HG03159 (cell line): ENCODE data around the gene POU3F1.

ENCODE experiments used
- ATAC-seq: cut with Tn5 transposase; IDR thresholded peaks from one replicate; pipeline ENCODE4 v1.9.1; 2021; ENCODE audit warnings: mild to moderate bottlenecking, moderate library complexity; ENCODE audit not compliant: unreplicated experiment

Gene POU3F1

DNA sequence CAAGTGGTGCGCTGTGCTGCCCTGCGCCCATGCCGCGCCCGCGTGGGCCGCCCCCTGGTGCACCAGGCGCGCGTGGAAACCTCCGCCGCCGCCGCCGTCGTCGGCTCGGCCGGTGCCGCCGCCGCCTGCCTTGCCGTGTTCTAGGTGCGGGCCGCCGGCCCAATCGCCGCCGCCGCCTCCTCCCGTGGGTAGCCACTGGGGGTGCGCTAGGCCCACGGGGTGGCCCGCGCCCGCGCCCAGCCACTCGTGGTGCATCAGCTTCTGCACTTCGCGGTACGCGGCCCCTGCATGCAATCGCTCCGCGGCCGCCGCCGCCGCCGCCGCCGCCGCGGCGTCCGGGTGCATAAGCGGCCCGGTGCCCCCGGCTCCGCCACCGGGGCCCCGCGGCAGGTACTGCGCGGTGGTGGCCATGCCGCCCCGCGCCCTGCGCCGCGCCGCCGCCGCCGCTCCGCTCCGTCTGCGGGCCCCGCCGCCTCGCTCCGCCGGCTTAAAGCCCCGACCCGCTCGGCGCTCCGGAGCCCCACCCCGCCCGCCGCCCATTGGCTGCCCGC is at the start of gene POU3F1:
Gene POU3F1 (minus strand): TSS at position 461 of the 551 bp plus-strand sequence. CDS start 50 bp downstream, at position 411.
- ATAC-seq = peak; percentile 19

DNA sequence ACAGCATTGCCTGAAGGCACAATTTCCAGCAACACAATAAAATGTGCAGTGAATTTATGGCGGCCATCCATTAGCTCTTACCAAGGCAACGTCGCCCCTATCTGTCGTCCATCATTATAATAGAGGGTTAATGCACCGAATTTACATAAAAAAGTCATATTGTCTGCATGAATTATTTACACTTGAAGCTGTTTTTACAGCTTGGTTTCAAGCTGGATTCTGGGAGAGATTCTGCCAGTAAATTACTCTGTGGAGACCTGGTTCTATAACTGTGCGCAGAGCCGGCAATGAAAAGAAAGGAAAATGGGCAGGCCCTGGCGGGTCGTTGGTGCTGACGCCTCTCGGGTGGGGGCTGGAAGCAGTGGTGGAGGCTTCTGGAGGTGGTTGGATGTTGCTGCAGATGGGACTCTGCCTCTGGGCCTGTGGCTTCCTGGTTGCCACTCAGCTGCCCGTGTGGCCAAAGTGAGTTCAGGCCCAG is 48.9 kb upstream of the POU3F1 start:
- no peak for ATAC-seq

DNA sequence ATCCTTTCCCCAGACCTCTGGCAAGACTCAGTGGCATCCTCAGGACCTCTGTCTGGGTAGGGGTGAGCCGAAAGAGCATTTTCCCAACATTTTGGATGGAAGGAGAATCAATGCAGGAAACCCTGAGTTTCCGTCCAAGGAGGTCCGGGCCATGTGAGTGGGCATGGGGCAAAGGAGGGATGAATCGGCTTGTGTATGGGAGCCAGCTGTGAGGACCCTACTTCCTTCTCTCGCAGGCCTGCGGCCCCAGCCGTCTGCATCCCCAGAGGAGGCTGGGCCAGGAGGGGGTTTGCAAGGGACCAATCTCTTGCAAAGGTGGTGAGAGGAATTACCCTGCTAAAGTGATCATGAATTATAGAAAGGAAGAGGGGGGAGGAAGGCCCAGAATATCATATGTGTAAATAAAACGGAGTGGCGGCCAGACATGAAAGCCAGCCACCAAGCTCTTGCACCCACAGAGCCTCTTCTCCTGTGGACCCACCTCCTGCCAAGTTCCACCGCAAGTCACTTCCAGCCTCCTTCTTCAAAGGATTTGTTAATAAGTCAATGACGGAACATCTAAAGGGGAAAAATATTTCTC is 48.2 kb upstream of the POU3F1 start:
- no peak for ATAC-seq

DNA sequence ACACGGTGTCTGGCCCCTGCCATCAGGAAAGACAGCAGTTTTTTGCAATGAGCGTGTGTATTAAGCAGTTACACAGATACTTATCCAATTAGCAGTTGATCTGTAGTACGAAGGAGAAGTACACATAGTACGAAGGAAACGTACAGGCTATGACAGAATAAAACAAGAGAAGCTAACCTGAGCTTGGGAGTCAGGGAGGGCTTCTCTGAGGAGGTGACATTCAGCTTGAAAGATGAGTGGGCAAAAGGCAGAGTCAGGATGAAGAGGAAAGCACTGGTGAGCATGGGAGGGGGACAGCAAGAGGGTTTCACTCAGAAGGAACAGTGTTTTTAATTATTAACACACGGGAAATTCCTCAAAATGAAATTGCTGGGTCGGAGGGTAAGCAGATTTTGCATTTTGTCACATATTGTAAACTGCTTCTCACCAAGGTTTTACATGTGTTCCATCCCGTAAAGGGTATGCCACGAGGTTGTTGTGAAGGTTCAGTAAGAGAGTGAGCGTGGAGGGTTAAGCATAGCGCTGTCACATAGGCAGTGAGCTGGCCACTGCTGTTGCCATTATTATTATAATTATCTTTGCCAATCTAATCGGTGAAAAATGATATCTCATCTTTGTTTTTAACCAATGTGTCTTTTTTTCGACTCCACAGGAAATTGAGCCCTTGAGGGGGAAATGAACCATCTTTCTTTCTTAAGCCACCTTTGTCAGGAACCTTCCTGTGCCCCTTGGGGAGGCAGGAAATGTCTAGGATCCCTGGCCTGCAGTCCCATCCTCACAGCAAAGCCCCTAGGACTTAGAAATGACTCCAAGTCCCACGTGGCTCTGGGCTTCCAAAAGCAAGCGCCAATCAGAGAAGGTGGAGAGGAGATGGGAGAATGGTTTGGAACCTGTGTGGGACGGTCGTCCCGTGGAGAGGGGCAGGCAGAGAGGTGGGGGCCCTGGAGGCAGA is 47.3 kb upstream of the POU3F1 start:
- no peak for ATAC-seq

GRCh38 chr1:38092256-38092655 is 45.7 kb upstream of the POU3F1 start:
- ATAC-seq = no peak

- ATAC-seq = no peak
Observed at GRCh38 chr1:38090796-38091195, 44.2 kb upstream of the POU3F1 start.

DNA sequence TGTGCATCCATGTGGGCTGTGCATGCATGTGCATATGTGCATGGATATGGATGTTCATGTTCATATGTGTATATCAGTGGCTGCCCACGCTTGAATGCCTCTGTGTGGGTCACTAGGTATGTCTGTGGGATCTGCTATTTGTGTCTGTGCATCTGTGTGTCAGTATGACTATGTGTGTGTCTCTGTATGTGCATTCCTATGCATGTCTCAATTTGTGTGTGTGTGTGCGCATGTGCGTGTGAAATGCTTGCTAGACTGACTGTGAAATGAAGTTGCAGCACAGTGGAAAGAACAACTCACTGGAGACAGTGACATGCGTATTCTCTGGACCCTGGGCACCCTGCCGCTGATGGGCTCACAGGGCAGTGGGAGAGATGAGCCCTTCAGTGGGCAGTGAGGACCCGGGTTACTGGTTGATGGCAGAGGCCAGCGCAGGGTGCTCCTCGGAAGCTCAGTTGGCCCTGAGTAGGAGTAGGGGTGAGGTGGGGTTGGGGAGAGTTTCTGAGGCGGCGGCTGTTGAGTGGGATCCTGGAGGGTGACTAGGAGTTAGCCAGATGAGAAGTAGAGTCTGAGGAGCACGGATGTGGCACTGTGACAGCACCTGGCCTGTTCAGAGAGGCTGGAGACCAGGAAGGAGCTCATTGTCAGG is 43.2 kb upstream of the POU3F1 start:
- ATAC-seq = no peak

- no peak for ATAC-seq
Observed at GRCh38 chr1:38088791-38089190, 42.2 kb upstream of the POU3F1 start.

DNA sequence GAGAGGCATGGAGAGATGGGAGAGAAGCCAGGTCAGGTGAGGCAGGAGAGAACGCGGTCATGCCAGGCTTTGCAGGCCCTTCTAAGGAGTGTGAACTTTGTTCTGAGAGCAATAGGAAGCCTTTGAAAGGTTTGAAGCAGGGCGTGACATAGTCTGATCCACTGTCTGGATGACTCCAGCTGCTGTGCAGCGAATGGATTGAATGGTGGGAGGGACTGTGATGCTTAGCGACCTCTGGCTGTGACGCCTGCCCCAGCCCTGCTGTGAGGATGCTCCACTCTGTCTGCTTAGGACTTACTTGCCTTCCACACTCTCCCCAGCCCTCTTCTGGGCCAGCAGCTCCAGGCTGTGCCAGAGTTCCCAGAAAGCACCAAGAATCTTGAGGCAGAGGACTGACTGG is 41.8 kb upstream of the POU3F1 start:
- no peak for ATAC-seq

- no peak for ATAC-seq
Observed at GRCh38 chr1:38087676-38088075, 41.1 kb upstream of the POU3F1 start.

- no peak for ATAC-seq
Observed at GRCh38 chr1:38085666-38086330, 39.2 kb upstream of the POU3F1 start.

- ATAC-seq = no peak
Observed at GRCh38 chr1:38084700-38085099, 38.1 kb upstream of the POU3F1 start.

DNA sequence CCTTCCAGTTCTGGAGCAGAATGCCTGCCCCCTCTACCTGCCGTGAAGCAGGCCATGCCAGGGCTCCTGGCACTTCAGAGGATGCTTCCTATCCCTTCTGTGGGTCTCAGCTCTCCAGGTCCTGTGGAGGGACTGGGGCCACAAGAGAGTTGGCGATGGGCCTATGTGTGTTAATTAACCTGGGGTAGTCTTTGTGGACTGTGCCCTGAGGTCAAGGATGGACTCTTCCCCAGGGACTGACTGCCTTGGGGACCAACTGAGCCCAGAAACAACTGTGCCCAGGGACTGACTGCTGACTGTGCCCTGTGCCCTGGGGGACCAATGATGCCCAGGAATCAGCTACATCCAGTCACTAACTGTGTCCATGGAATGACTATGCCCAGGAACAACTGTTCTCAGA is 37.5 kb upstream of the POU3F1 start:
- ATAC-seq = no peak

DNA sequence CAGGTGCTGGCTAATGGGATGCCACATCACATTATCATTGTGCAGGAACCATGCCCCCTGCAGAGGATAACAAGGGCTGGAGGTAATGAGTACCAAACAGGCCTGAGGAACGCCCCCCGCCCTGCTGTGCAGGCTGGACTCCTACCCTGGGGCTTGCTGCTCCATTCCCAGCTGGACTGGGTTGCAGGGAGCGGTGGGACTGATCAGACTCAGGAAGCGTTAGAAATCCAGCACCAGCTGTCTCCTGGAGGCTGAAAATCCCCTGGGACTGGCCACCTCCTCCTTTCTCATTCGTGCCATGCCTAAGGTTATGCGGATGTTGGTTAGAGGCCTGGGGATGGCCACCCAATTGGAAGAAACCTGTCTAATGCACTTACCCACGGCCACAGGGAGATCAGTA is 36.9 kb upstream of the POU3F1 start:
- no peak for ATAC-seq

- no peak for ATAC-seq
Observed at GRCh38 chr1:38082769-38083263, 36.2 kb upstream of the POU3F1 start.

DNA sequence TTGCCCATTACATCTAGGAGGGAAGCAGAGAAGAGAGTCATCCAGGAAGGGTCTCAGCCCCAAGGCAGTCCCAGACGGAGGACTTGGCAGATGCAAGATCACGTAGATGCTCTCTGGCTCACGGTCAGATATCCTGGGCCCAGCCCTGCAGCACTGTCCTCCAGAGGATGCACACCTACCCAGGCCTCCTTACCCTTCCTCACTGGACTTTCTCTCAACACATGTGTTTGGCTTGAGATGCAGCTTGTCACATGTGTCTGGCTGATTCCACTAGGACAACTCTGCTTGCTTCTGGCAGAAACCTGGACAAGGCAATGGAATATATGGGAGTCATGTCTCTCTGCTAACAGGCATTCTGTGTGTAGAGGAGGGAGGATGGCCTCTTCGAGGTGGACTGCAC is 32.4 kb upstream of the POU3F1 start:
- no peak for ATAC-seq

GRCh38 chr1:38077523-38078147 is 31.0 kb upstream of the POU3F1 start:
- no peak for ATAC-seq

DNA sequence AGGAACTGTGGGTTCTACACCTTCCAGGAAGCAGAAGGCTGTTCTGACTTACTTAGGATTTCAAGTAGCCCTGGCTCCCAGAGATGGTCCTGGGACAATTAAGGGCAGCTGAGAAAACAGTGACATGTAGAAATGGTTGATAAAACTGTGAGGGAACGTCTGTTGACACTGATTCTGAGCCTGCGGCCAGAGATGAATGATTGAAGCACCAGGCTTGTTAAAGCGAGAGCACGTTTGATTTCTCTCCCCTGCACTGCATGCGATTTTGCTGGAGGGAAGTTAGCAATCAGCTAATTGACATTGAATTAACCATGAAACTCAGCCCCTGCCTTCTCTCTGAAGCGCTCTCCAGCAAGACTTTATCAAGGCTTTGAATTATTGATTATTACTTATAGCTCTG is 29.9 kb upstream of the POU3F1 start:
- ATAC-seq = no peak

- no peak for ATAC-seq
Observed at GRCh38 chr1:38076038-38076437, 29.4 kb upstream of the POU3F1 start.

DNA sequence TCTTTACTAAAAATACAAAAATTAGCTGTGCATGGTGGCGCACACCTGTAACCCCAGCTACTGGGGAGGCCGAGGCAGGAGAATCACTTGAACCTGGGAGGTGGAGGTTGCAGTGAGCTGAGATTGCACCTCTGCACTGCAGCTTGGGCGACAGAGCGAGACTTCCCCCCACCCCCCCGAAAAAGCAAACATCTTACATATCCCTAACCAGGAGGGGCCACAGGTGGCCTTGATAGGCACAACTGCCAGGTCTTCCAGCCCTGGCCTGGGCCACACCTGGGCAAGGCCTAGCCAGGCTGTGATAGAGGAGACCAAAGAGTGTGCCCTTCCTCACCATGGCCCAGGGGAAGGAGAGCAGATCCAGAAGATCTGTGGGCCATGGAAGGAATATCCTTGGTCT is 28.6 kb upstream of the POU3F1 start:
- no peak for ATAC-seq
